GM11168 (cell line): ENCODE results near the gene ITGAE.
"Not testable (repeated sequence)": the region's sequence is repeated elsewhere in the genome, so short reads cannot be mapped to it uniquely, and the experiment has no call there.

Experiments used
- in situ Hi-C: fragments of 300-500 bp; cut with MboI; formaldehyde crosslinking; loops from one replicate; pipeline ENCODE4 v1.12.0; 2022; ENCODE audit warnings: low sequenced_read_pairs; ENCODE audit not compliant: unreplicated experiment

ITGAE gene, protein sequence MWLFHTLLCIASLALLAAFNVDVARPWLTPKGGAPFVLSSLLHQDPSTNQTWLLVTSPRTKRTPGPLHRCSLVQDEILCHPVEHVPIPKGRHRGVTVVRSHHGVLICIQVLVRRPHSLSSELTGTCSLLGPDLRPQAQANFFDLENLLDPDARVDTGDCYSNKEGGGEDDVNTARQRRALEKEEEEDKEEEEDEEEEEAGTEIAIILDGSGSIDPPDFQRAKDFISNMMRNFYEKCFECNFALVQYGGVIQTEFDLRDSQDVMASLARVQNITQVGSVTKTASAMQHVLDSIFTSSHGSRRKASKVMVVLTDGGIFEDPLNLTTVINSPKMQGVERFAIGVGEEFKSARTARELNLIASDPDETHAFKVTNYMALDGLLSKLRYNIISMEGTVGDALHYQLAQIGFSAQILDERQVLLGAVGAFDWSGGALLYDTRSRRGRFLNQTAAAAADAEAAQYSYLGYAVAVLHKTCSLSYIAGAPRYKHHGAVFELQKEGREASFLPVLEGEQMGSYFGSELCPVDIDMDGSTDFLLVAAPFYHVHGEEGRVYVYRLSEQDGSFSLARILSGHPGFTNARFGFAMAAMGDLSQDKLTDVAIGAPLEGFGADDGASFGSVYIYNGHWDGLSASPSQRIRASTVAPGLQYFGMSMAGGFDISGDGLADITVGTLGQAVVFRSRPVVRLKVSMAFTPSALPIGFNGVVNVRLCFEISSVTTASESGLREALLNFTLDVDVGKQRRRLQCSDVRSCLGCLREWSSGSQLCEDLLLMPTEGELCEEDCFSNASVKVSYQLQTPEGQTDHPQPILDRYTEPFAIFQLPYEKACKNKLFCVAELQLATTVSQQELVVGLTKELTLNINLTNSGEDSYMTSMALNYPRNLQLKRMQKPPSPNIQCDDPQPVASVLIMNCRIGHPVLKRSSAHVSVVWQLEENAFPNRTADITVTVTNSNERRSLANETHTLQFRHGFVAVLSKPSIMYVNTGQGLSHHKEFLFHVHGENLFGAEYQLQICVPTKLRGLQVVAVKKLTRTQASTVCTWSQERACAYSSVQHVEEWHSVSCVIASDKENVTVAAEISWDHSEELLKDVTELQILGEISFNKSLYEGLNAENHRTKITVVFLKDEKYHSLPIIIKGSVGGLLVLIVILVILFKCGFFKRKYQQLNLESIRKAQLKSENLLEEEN

GRCh38 chr17:3800362-3801271 lies at the start of gene ITGAE:
Gene ITGAE, minus strand, starts transcription at chr17:3801188. Its CDS starts 44 bp downstream, at chr17:3801144.
- in situ Hi-C loops: loop anchor here (10.0 kb wide), 1 partner anchor 56 kb away; no protein-coding TSS in a partner anchor

DNA sequence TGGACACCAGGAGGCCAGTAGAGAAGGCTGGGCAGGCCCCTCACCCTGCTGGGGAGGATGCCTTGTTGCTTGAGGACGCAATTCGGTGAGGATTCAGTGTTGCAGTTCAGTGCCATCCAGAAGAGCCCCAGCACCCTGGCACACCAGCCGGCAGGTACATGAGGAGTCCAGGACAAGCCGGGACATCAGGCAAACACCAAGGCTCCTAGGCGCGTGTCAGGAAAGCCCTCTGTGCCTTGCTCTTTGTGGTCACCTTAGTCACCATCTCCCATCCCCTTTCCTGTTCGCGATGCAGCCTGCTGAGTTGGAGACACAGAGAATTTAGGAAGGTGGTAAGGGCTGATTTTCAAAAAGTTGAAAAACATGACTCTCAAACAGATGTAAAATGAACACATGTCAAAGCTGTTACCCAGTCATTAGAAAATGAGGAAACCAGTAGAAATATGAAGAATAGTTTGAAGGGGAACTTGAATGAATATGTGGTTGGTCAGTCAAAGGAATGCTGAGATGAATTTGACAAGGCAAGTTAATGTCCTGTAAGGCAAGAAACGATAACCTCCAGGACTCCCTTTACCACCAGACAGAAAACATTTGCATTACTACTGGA lies 47.3 kb upstream of the ITGAE start:
- in situ Hi-C loops: no loop called here

DNA sequence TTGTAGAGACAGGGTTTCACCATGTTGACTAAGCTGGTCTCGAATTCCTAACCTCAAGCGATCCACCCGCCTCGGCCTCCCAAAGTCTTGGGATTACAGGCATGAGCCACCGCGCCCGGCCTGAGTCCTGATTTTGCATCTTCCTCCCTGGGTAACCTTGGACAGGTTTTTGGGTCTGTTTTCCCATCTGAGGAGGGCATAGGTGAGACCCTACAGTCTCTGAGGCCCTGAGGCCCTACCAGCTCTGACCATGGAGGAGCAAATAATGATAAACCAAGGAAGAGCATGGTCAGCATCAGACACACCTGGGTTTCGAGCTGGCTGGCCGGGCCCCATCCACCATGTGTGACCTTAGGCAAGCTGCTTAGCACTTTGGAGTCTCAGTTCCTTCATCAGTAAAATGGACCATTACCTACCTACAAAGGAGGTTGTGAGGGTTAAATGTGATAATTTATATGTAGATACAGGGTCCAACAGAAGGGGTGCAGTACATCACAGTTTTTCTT lies 46.2 kb upstream of the ITGAE start:
- in situ Hi-C loops: no loop called here

- in situ Hi-C loops: no loop called here
These were observed 45.6 kb upstream of the ITGAE start for GRCh38 chr17:3846437-3847164.

DNA sequence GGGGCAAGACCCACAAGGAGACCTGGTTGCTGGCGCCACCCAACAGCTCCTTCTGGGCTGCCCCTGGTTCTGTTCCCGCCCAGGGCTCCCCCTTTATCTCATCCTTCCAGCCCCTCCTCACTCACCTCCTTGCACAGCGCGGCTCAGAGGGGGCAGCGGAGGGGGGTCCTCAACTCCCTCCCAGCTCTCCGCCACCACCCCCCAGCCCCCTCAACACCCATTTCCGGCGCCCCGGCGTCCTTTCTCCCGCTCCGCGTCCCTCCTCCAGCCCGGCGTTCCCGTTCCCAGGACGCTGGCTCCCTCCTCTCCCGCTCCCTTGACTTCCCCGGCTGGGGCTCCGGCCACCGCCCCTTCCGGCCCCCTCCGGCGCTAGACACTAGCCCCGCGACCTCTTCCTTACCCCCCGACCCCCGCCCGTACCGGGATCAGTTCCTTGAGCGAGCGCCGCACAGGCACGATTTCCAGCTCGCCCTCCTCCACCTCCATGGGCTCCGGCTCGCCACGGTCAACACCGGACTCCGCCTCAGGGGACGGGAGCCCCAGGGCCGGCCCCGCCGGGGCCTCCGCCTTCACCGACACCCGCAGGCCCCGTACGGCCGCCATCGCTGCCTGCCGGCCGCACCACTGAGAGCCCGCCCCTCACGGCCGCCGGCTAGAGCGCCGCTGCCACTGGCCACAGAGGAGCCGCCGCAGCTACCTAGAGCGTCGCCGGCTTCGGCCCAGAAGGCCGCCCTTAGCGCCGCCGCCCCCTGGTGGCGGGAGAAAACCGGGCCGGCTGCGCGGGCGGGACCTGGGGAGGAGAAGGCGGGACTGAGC lies 44.8 kb upstream of the ITGAE start, which contains the start of gene NCBP3:
TSS of gene NCBP3 (minus strand) at position 626 of the 816 bp plus-strand sequence. CDS start at position 603, 23 bp downstream.
- in situ Hi-C loops: no loop called here

DNA sequence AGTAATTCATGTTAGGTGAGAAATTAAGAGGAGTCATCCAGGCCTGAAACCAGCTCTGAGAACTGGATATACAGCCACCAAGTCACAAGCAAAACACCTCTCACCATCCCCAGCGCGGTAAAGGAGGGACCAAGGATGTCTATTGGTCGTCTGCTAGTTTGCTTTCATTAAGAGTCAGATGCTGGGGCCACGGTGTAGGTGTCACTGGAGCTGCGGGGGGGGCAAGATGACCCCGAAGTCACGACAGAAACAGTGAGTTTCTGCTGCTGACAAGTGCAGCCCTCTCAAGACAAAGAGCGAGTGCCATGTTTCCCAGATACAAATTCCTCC lies 44.3 kb upstream of the ITGAE start:
- in situ Hi-C loops: no loop called here

DNA sequence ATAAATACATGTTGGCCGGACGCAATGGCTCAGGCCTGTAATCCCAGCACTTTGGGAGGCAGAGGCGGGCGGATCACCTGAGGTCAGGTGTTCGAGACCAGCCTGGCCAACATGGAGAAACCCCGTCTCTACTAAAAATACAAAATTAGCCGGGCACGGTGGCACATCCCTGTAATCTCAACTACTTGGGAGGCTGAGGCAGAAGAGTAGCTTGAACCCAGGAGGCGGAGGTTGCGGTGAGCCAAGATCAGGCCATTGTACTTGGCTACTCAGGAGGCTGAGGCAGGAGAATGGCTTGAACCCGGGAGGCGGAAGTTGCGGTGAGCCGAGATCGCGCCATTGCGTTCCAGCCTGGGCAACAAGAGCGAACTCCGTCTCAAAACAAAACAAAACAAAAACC lies 43.6 kb upstream of the ITGAE start:
- in situ Hi-C loops: not testable (repeated sequence)

DNA sequence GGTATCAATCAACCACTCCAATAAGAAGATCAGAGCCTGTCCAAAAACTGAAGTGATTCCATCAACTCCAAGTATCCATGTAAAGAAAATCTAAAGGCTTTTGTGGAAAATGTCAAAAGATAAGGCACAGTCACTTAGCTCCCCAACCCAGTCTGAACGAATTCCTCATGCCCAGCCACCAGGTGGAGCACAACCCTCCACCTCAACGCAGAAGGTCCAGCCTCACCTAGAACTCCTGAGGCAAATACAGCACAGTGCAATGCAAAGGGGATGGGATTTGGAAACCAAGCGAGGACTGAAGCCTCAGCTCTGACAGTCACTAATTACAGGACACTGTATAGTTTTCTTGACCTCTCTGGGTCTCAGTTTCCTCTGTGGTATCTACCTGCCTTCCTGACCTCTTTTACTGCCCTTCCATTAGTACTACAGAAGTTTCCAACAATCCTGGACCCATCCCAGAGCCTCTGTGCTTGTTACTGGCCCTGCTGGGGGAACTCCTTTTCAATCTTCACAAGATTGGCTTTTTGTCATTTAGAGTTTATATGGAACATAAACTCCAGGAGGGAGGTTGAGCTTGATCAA lies 43.0 kb upstream of the ITGAE start:
- in situ Hi-C loops: no loop called here

DNA sequence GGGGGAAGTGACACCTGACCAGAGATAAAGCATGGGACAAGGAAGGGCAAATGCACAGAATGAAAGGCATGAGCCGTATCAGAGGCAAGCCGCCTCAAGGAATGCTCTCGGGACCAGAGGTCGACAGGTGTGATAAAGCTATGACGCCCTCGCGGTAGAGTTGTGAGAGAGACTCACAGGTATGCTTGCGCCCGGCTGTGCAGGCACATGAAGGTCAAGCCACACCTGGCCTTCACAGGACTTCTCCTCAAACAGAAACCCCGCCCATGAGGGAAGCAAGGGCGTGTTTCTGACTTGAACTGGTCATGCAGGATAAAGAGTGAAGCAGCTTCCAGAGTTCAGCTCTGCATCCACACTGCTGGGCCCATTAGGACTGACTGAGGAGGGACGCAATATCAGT lies 37.2 kb upstream of the ITGAE start:
- in situ Hi-C loops: no loop called here

GRCh38 chr17:3836551-3836950 lies 35.6 kb upstream of the ITGAE start:
- in situ Hi-C loops: no loop called here

- in situ Hi-C loops: no loop called here
These were observed 34.6 kb upstream of the ITGAE start for GRCh38 chr17:3835410-3836229.

DNA sequence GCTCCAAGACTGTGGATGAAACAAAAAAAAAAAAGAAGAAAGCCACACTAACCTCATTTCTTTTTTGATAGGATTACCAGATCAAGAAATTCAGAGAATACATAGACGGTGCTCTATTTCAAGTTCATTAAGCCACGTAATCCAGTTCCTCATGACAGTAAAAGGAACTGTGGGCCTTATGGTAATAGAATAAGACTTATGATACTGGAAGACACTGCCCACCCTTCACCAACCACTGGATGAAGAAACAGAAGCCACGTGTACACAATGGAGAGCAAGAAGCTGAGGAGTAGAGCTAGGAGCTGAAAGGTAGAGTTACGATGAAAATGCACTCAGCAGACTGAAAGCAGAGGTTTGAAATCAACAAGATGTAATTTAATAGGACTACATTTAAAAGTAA lies 33.8 kb upstream of the ITGAE start:
- in situ Hi-C loops: no loop called here

DNA sequence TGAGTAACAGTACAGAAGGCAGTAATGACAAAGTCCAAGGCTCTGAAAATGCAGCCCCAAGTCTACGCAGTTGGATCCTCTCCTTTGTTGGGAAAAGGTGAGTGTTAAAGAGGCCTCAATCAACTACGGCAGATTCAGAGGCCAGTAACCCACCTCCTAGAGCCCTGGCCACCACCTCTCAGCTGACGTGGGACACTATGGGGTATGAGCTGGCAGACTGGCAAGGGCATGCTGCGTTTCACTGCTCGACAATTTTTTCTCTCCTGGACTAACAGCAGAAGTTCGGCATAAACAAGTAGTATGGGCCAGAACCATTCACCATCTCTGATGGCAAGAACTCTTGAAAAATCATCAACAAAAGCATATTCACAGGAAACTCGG lies 27.9 kb upstream of the ITGAE start:
- in situ Hi-C loops: loop anchor here (5.0 to 10.0 kb wide), 2 partner anchors 92 to 164 kb away; partner anchors contain the start of genes EMC6 and TAX1BP3

DNA sequence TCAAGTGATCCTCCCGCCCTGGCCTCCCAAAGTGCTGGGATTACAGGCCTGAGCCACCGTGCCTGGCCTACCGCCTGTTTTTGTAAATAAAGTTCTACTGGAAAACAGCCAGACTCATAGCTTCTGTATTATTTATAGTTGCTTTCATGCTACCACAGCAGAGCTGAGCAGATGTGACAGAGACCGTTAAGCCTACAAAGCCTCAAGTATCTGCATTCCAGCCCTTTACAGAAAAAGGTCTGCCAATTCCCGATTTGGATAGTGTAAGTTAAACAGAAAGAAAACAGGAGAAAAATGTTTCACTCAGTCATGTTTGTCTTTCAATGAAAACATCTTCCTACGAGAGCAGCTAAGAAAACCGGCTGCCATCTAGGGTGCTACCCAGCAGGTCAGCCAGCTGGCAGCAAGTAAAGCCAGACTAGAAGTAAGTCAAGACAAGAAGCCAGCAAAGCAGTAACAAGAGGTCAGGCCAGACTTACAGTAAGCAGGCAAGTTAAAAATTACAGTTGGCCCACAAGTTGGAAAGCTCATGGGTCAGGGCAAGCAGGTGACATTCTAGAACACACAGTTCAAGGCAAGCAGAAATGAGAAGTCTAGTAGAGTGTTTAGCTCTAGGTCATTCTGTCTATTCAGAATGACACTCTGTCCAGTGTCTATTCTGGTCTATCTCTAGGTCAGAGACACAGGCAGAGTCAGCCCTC lies 27.3 kb upstream of the ITGAE start:
- in situ Hi-C loops: loop anchor here (5.0 to 10.0 kb wide), 2 partner anchors 91 to 164 kb away; partner anchors contain the start of genes EMC6 and TAX1BP3

GRCh38 chr17:3827124-3827773 lies 26.3 kb upstream of the ITGAE start:
- in situ Hi-C loops: loop anchor here (5.0 to 10.0 kb wide), 2 partner anchors 90 to 162 kb away; partner anchors contain the start of genes EMC6 and TAX1BP3
